NCI-H510A (cell line): ENCODE measurements around the gene FLOT1.
"Not testable (repeated sequence)": the region's sequence is repeated elsewhere in the genome, so short reads cannot be mapped to it uniquely, and the experiment has no call there.

Experiments used
- DNase-seq: peaks from one replicate; lab custom pipeline; 2025; lab: John Stamatoyannopoulos, UW

Gene FLOT1

GRCh38 chr6:30723159-30723842 lies 19.2 kb downstream of the FLOT1 start:
- DNase-seq = not testable (repeated sequence)

GRCh38 chr6:30722280-30723112 lies 20.0 kb downstream of the FLOT1 start:
- DNase-seq = peak; percentile 35

- not testable (repeated sequence) for DNase-seq
Measured at GRCh38 chr6:30722025-30722279, 20.5 kb downstream of the FLOT1 start.

- DNase-seq = peak; percentile 77
Measured at GRCh38 chr6:30721198-30722024, 21.1 kb downstream of the FLOT1 start.

GRCh38 chr6:30720738-30721197 lies 21.7 kb downstream of the FLOT1 start:
- DNase-seq = peak; percentile 65

- DNase-seq = peak; percentile 94
Measured at GRCh38 chr6:30719791-30720737, 22.4 kb downstream of the FLOT1 start, which contains the start of gene TUBB. TSS of gene TUBB (plus strand) at chr6:30720352. CDS start at chr6:30720507, 155 bp downstream.

GRCh38 chr6:30719356-30719755 lies 23.1 kb downstream of the FLOT1 start:
- no peak for DNase-seq

- not testable (repeated sequence) for DNase-seq
Measured at GRCh38 chr6:30717845-30718720, 24.4 kb downstream of the FLOT1 start.

GRCh38 chr6:30717129-30717844 lies 25.2 kb downstream of the FLOT1 start, which contains the start of gene MDC1:
TSS of gene MDC1 (minus strand) at chr6:30717281. CDS start at chr6:30715175, 2,106 bp downstream.
- peak; percentile 98 for DNase-seq

- DNase-seq = no peak
Measured at GRCh38 chr6:30716879-30717128, 25.7 kb downstream of the FLOT1 start.

- DNase-seq = no peak
Measured at GRCh38 chr6:30714263-30714662, 28.2 kb downstream of the FLOT1 start.

GRCh38 chr6:30712441-30712945 lies 30.0 kb downstream of the FLOT1 start:
- no peak for DNase-seq

GRCh38 chr6:30711758-30712380 lies 30.6 kb downstream of the FLOT1 start:
- DNase-seq = no peak

- DNase-seq = no peak
Measured at GRCh38 chr6:30709101-30709868, 33.2 kb downstream of the FLOT1 start.

GRCh38 chr6:30707281-30707850 lies 35.1 kb downstream of the FLOT1 start:
- DNase-seq = peak; percentile 65

- no peak for DNase-seq
Measured at GRCh38 chr6:30705620-30706019, 36.9 kb downstream of the FLOT1 start.

GRCh38 chr6:30703821-30704220 lies 38.7 kb downstream of the FLOT1 start:
- DNase-seq = no peak

GRCh38 chr6:30703011-30703410 lies 39.5 kb downstream of the FLOT1 start:
- DNase-seq = no peak
